OCI-M1 (cell line): ENCODE data around the gene PARD3B.
A peak's percentile ranks its signal among the peaks of the same experiment; 100 is the strongest.

Experiments used
- DNase-seq: peaks from one replicate; lab custom pipeline; 2025; lab: John Stamatoyannopoulos, UW

PARD3B gene

GRCh38 chr2:204590063-204590462 lies 44.8 kb downstream of the PARD3B start:
- DNase-seq: no peak

GRCh38 chr2:204591225-204591624 lies 46.0 kb downstream of the PARD3B start:
- DNase-seq: no peak

GRCh38 chr2:204604061-204604460 lies 58.8 kb downstream of the PARD3B start:
- DNase-seq: no peak

- no peak for DNase-seq
These were observed 63.1 kb downstream of the PARD3B start for GRCh38 chr2:204608237-204608939.

- DNase-seq: no peak
These were observed 65.8 kb downstream of the PARD3B start for GRCh38 chr2:204611017-204611631.

GRCh38 chr2:204611764-204612163 lies 66.5 kb downstream of the PARD3B start:
- DNase-seq: no peak

- DNase-seq: no peak
These were observed 68.4 kb downstream of the PARD3B start for GRCh38 chr2:204613635-204614034.

GRCh38 chr2:204615456-204615855 lies 70.2 kb downstream of the PARD3B start:
- DNase-seq: no peak

- peak; percentile 60 for DNase-seq
These were observed 79.9 kb downstream of the PARD3B start for GRCh38 chr2:204625135-204625534.

GRCh38 chr2:204628926-204629712 lies 83.8 kb downstream of the PARD3B start:
- no peak for DNase-seq

- no peak for DNase-seq
These were observed 87.1 kb downstream of the PARD3B start for GRCh38 chr2:204632410-204632809.

GRCh38 chr2:204634564-204634963 lies 89.3 kb downstream of the PARD3B start:
- no peak for DNase-seq

GRCh38 chr2:204635478-204635877 lies 90.2 kb downstream of the PARD3B start:
- no peak for DNase-seq

- DNase-seq: no peak
These were observed 93.4 kb downstream of the PARD3B start for GRCh38 chr2:204638471-204639194.

GRCh38 chr2:204643326-204643725 lies 98.1 kb downstream of the PARD3B start:
- no peak for DNase-seq

- no peak for DNase-seq
These were observed 99.9 kb downstream of the PARD3B start for GRCh38 chr2:204645018-204645773.

GRCh38 chr2:204647626-204648025 lies 102.4 kb downstream of the PARD3B start:
- DNase-seq: no peak

GRCh38 chr2:204650611-204651010 lies 105.3 kb downstream of the PARD3B start:
- DNase-seq: peak; percentile 55

GRCh38 chr2:204652063-204652462 lies 106.8 kb downstream of the PARD3B start:
- no peak for DNase-seq

GRCh38 chr2:204654669-204655068 lies 109.4 kb downstream of the PARD3B start:
- DNase-seq: no peak

- DNase-seq: no peak
These were observed 109.8 kb downstream of the PARD3B start for GRCh38 chr2:204655101-204655500.

GRCh38 chr2:204655626-204656025 lies 110.4 kb downstream of the PARD3B start:
- DNase-seq: peak; percentile 25
